GM21360 (cell line): ENCODE measurements around the gene MSX1.

Experiments used
- ATAC-seq: cut with Tn5 transposase; IDR thresholded peaks from one replicate; pipeline ENCODE4 v1.9.1; 2021; ENCODE audit warnings: mild to moderate bottlenecking, moderate library complexity; ENCODE audit not compliant: unreplicated experiment

MSX1 gene

GRCh38 chr4:4856071-4857000 is 3.1 kb upstream of the MSX1 start:
- no peak for ATAC-seq

GRCh38 chr4:4857001-4857808 is 2.3 kb upstream of the MSX1 start:
- ATAC-seq, result no peak

GRCh38 chr4:4857809-4858508 is 1.5 kb upstream of the MSX1 start:
- no peak for ATAC-seq

- ATAC-seq, result no peak
These were observed 739 bp upstream of the MSX1 start for GRCh38 chr4:4858527-4859324.

- ATAC-seq, result peak; percentile 30
These were observed 534 bp downstream of the MSX1 start for GRCh38 chr4:4859799-4860599.

GRCh38 chr4:4860600-4861389 is 1.3 kb downstream of the MSX1 start:
- no peak for ATAC-seq

- no peak for ATAC-seq
These were observed 2.0 kb downstream of the MSX1 start for GRCh38 chr4:4861390-4862018.

GRCh38 chr4:4862071-4862551 is 2.6 kb downstream of the MSX1 start:
- no peak for ATAC-seq

GRCh38 chr4:4862665-4863482 is 3.4 kb downstream of the MSX1 start:
- no peak for ATAC-seq

GRCh38 chr4:4864443-4864939 is 5.0 kb downstream of the MSX1 start:
- no peak for ATAC-seq

GRCh38 chr4:4864940-4865704 is 5.7 kb downstream of the MSX1 start:
- no peak for ATAC-seq

- ATAC-seq, result no peak
These were observed 6.2 kb downstream of the MSX1 start for GRCh38 chr4:4865705-4866123.

- no peak for ATAC-seq
These were observed 6.8 kb downstream of the MSX1 start for GRCh38 chr4:4866124-4866865.

- ATAC-seq, result no peak
These were observed 7.5 kb downstream of the MSX1 start for GRCh38 chr4:4866866-4867374.

- no peak for ATAC-seq
These were observed 8.0 kb downstream of the MSX1 start for GRCh38 chr4:4867375-4868039.
